GM23338 (cell line): Measurements from ENCODE around the gene OPTC. TPM values are rescaled to one million over a fixed set of nuclear protein-coding genes. Genes with fewer than 3 reads are reported as not detected.

Experiments used
- ATAC-seq: fragments of 200-7000 bp; cut with Tn5 transposase; 3 replicates; pipeline ENCODE4 v1.9.1; 2020
- DNase-seq: peaks from one replicate; pipeline ENCODE4 v3.0.0-alpha.2; 2015; ENCODE audit warnings: low spot score
- H2AFZ ChIP-seq: fragments of 200-600 bp; sonication (generic); 2 replicates; pipeline ENCODE4 v1.8.0; 2016; ENCODE audit warnings: antibody characterized with exemption, mild to moderate bottlenecking, moderate library complexity
- H3F3A ChIP-seq: fragments of 200-600 bp; sonication (generic); replicated peaks from 2 replicates; pipeline ENCODE4 v1.8.0; 2017; ENCODE audit warnings: antibody characterized with exemption, mixed run types, low read depth
- H3K27ac ChIP-seq: fragments of 200-600 bp; sonication (generic); 2 replicates; pipeline ENCODE4 v1.6.1; 2016; ENCODE audit warnings: low read depth
- H3K27me3 ChIP-seq: fragments of 200-600 bp; sonication (generic); 2 replicates; pipeline ENCODE4 v1.8.0; 2016; ENCODE audit warnings: mild to moderate bottlenecking, mixed run types, moderate library complexity; ENCODE audit not compliant: insufficient read depth
- H3K36me3 ChIP-seq: fragments of 200-600 bp; sonication (generic); 2 replicates; pipeline ENCODE4 v1.8.0; 2016; ENCODE audit warnings: mild to moderate bottlenecking; ENCODE audit not compliant: insufficient read depth
- H3K4me1 ChIP-seq: fragments of 200-600 bp; sonication (generic); 2 replicates; pipeline ENCODE4 v1.8.0; 2016; ENCODE audit warnings: mild to moderate bottlenecking, moderate library complexity; ENCODE audit not compliant: insufficient read depth
- H3K4me2 ChIP-seq: fragments of 200-600 bp; sonication (generic); 2 replicates; pipeline ENCODE4 v1.7.1; 2017; ENCODE audit warnings: mixed run types
- H3K4me3 ChIP-seq: fragments of 200-600 bp; sonication (generic); 2 replicates; pipeline ENCODE4 v1.6.1; 2016; ENCODE audit warnings: mixed run types
- H3K79me2 ChIP-seq: fragments of 200-600 bp; sonication (generic); replicated peaks from 2 replicates; pipeline ENCODE4 v1.8.0; 2017; ENCODE audit warnings: mild to moderate bottlenecking; ENCODE audit not compliant: insufficient read depth
- H3K9me2 ChIP-seq: fragments of 200-600 bp; sonication (generic); 2 replicates; pipeline ENCODE4 v1.8.0; 2017; ENCODE audit not compliant: insufficient read depth
- H4K20me1 ChIP-seq: fragments of 200-600 bp; sonication (generic); replicated peaks from 2 replicates; pipeline ENCODE4 v1.8.0; 2017; ENCODE audit warnings: mild to moderate bottlenecking; ENCODE audit not compliant: insufficient read depth
- H3K27ac Mint-ChIP-seq: 2 replicates; pipeline ENCODE4 v1.8.0; 2020; ENCODE audit warnings: inconsistent platforms, mild to moderate bottlenecking, moderate library complexity, mixed read lengths
- H3K27me3 Mint-ChIP-seq: 3 replicates; pipeline ENCODE4 v1.8.0; 2022; ENCODE audit warnings: low read depth, mild to moderate bottlenecking, moderate library complexity, mixed read lengths, inconsistent platforms; ENCODE audit not compliant: insufficient read depth, poor library complexity
- H3K36me3 Mint-ChIP-seq: 3 replicates; pipeline ENCODE4 v1.8.0; 2021; ENCODE audit warnings: low read depth, mild to moderate bottlenecking, inconsistent platforms, moderate library complexity, mixed read lengths
- H3K4me1 Mint-ChIP-seq: 3 replicates; pipeline ENCODE4 v1.8.0; 2020; ENCODE audit warnings: mild to moderate bottlenecking, inconsistent platforms, mixed read lengths
- H3K4me3 Mint-ChIP-seq: 3 replicates; pipeline ENCODE4 v1.8.0; 2021; ENCODE audit warnings: moderate library complexity, mild to moderate bottlenecking, inconsistent platforms, mixed read lengths
- H3K9me3 Mint-ChIP-seq: 3 replicates; pipeline ENCODE4 v1.8.0; 2020; ENCODE audit warnings: moderate library complexity, mild to moderate bottlenecking, inconsistent platforms, mixed read lengths
- CREB1 ChIP-seq: fragments of 250-450 bp; sonication (Bioruptor Pico); IDR thresholded peaks from 2 replicates; pipeline ENCODE4 v1.5.0; 2020; ENCODE audit warnings: low read depth, mild to moderate bottlenecking, moderate library complexity
- CTCF ChIP-seq, 2 experiments: fragments of 200-600 bp in 1 of 2; sonication (generic) in 1 of 2; conservative IDR thresholded peaks; 2 replicates each; pipeline versions ENCODE4 v1.5.1 to v1.6.1; 2016 to 2017; ENCODE audit warnings: antibody characterized with exemption in 2 of 2, low read depth in 2 of 2, mild to moderate bottlenecking in 2 of 2, moderate library complexity in 1 of 2
- ETS1 ChIP-seq: IDR thresholded peaks from 2 replicates; pipeline ENCODE4 v1.6.1; 2016; ENCODE audit warnings: antibody characterized with exemption
- NANOG ChIP-seq: IDR thresholded peaks from 2 replicates; pipeline ENCODE4 v1.6.1; 2016; ENCODE audit warnings: antibody characterized with exemption, borderline replicate concordance
- POLR2AphosphoS5 ChIP-seq: IDR thresholded peaks from 2 replicates; pipeline ENCODE4 v1.6.1; 2016; ENCODE audit warnings: antibody characterized with exemption, low read depth
- ZNF331 ChIP-seq: fragments of 250-450 bp; sonication (Bioruptor Pico); IDR thresholded peaks from 2 replicates; pipeline ENCODE4 v1.5.0; 2020; ENCODE audit warnings: low read depth, mild to moderate bottlenecking, moderate library complexity
- polyA plus RNA-seq: library from polyadenylated mRNA; unstranded; fragments of >200 nt; fragmentation: Nextera tagmentation; extraction: Ambion mirVana; gene quantifications from 2 replicates; pipeline ENCODE4 v1.2.1, GENCODE V29; 2016
- total RNA-seq: library from RNA; depleted of rRNA; stranded (reverse); fragments of >200 nt; shearing (Covaris generic); gene quantifications from 2 replicates; pipeline ENCODE4 v1.2.3, GENCODE V29; 2014
- TF ChIP-seq, protein P1 (sequence below): fragments of 250-450 bp; sonication (Bioruptor Pico); IDR thresholded peaks from 2 replicates; pipeline ENCODE4 v1.5.0; 2020; ENCODE audit warnings: mild to moderate bottlenecking, moderate library complexity

The OPTC gene
- total and polyA plus RNA-seq, 2 experiments from 2014 or later = 0.50 to 1.0 TPM

GRCh38 chr1:203534012-203534411 lies 40.1 kb downstream of the OPTC start (continued):
- TF ChIP-seq, protein P1, sequence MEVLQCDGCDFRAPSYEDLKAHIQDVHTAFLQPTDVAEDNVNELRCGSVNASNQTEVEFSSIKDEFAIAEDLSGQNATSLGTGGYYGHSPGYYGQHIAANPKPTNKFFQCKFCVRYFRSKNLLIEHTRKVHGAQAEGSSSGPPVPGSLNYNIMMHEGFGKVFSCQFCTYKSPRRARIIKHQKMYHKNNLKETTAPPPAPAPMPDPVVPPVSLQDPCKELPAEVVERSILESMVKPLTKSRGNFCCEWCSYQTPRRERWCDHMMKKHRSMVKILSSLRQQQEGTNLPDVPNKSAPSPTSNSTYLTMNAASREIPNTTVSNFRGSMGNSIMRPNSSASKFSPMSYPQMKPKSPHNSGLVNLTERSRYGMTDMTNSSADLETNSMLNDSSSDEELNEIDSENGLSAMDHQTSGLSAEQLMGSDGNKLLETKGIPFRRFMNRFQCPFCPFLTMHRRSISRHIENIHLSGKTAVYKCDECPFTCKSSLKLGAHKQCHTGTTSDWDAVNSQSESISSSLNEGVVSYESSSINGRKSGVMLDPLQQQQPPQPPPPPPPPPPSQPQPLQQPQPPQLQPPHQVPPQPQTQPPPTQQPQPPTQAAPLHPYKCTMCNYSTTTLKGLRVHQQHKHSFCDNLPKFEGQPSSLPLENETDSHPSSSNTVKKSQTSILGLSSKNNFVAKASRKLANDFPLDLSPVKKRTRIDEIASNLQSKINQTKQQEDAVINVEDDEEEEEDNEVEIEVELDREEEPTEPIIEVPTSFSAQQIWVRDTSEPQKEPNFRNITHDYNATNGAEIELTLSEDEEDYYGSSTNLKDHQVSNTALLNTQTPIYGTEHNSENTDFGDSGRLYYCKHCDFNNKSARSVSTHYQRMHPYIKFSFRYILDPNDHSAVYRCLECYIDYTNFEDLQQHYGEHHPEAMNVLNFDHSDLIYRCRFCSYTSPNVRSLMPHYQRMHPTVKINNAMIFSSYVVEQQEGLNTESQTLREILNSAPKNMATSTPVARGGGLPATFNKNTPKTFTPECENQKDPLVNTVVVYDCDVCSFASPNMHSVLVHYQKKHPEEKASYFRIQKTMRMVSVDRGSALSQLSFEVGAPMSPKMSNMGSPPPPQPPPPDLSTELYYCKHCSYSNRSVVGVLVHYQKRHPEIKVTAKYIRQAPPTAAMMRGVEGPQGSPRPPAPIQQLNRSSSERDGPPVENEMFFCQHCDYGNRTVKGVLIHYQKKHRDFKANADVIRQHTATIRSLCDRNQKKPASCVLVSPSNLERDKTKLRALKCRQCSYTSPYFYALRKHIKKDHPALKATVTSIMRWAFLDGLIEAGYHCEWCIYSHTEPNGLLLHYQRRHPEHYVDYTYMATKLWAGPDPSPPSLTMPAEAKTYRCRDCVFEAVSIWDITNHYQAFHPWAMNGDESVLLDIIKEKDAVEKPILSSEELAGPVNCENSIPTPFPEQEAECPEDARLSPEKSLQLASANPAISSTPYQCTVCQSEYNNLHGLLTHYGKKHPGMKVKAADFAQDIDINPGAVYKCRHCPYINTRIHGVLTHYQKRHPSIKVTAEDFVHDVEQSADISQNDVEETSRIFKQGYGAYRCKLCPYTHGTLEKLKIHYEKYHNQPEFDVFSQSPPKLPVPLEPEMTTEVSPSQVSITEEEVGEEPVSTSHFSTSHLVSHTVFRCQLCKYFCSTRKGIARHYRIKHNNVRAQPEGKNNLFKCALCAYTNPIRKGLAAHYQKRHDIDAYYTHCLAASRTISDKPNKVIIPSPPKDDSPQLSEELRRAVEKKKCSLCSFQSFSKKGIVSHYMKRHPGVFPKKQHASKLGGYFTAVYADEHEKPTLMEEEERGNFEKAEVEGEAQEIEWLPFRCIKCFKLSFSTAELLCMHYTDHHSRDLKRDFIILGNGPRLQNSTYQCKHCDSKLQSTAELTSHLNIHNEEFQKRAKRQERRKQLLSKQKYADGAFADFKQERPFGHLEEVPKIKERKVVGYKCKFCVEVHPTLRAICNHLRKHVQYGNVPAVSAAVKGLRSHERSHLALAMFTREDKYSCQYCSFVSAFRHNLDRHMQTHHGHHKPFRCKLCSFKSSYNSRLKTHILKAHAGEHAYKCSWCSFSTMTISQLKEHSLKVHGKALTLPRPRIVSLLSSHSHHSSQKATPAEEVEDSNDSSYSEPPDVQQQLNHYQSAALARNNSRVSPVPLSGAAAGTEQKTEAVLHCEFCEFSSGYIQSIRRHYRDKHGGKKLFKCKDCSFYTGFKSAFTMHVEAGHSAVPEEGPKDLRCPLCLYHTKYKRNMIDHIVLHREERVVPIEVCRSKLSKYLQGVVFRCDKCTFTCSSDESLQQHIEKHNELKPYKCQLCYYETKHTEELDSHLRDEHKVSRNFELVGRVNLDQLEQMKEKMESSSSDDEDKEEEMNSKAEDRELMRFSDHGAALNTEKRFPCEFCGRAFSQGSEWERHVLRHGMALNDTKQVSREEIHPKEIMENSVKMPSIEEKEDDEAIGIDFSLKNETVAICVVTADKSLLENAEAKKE (CRISPR knock-in tag) = no peak

- H3K4me1 Mint-ChIP-seq = peaks cover 5% of the 10 kb centered on the region
- no peaks in the 10 kb centered on the region for H3K4me1 ChIP-seq
- H3K27me3 ChIP-seq = no peaks in the 10 kb centered on the region
- no peak overlapping the region for H3K27ac ChIP-seq
- no peak overlapping the region for H3K27ac Mint-ChIP-seq
- no peaks in the 10 kb centered on the region for H3K36me3 Mint-ChIP-seq
- H3K27me3 Mint-ChIP-seq = no peaks in the 10 kb centered on the region
- no peak overlapping the region for H3K4me3 ChIP-seq
- no peaks in the 10 kb centered on the region; the same call in 1 of the 2 replicates for H3K36me3 ChIP-seq
- H3K9me2 ChIP-seq = no peaks in the 10 kb centered on the region; the same call in 1 of the 2 replicates
- no peak overlapping the region for H3K4me3 Mint-ChIP-seq
- no peaks in the 10 kb centered on the region for H3K9me3 Mint-ChIP-seq
- H3F3A ChIP-seq = no peaks in the 10 kb centered on the region
- H4K20me1 ChIP-seq = no peaks in the 10 kb centered on the region
- H3K79me2 ChIP-seq = no peaks in the 10 kb centered on the region
- no peak for ATAC-seq
- no peak overlapping the region for H2AFZ ChIP-seq
- no peak overlapping the region for H3K4me2 ChIP-seq
- no peak for DNase-seq
- no peak for TF ChIP-seq NANOG
- no peak for TF ChIP-seq POLR2AphosphoS5
- TF ChIP-seq CTCF (conservative IDR thresholded peaks at IDR 0.05; ENCODE audit: low read depth in 2 of 2) = no peak
- no peak for TF ChIP-seq CREB1 (CRISPR knock-in tag)
- TF ChIP-seq ZNF331 (CRISPR knock-in tag) = no peak
- no peak for TF ChIP-seq ETS1
- TF ChIP-seq, protein P1 (CRISPR knock-in tag) = no peak
Measured at GRCh38 chr1:203534526-203534925, 40.6 kb downstream of the OPTC start.
